Naive thymus-derived CD8-positive, alpha-beta T cell (primary cell): Measurements from ENCODE around the gene CIAO2B. TPM values are rescaled to one million over a fixed set of nuclear protein-coding genes. Genes with fewer than 3 reads are reported as not detected.
"Not testable (repeated sequence)": the region's sequence is repeated elsewhere in the genome, so short reads cannot be mapped to it uniquely, and the experiment has no call there.

ENCODE experiments used
- ATAC-seq, 2 donors: fragments of 150-1000 bp; cut with Tn5 transposase in 1 of 2; sonication (Bioruptor Pico), chemical (Tn5 transposase) in 1 of 2; 1 replicate in 1 of 2; 2 replicates in 1 of 2; pipeline ENCODE4 v1.10.0; 2021; ENCODE audit warnings: mild to moderate bottlenecking in 2 of 2, moderate library complexity in 2 of 2
- POLR2A ChIA-PET: fragments of 350-600 bp; sonication (Branson Sonifier 250); formaldehyde crosslinking; loops from one replicate; lab custom pipeline; 2021; ENCODE audit warnings: antibody characterized with exemption; lab: Charles Lee
- DNase-seq, 10 donors: peaks; one replicate each; pipeline versions ENCODE4 v3.0.0 to v3.0.0-alpha.2; 2020 to 2022
- H3K27ac Mint-ChIP-seq, 10 donors: one replicate each; pipeline ENCODE4 v1.8.0; 2020 to 2022; ENCODE audit warnings: mild to moderate bottlenecking in 10 of 10, mixed read lengths in 10 of 10, moderate library complexity in 4 of 10, inconsistent platforms in 1 of 10
- H3K27me3 Mint-ChIP-seq, 5 donors: one replicate each; pipeline ENCODE4 v1.8.0; 2021 to 2022; ENCODE audit warnings: mixed read lengths in 5 of 5
- H3K36me3 Mint-ChIP-seq, 3 donors: one replicate each; pipeline ENCODE4 v1.8.0; 2020 to 2022; ENCODE audit warnings: mixed read lengths in 3 of 3, mild to moderate bottlenecking in 2 of 3, inconsistent platforms in 1 of 3
- H3K4me1 Mint-ChIP-seq, 4 donors: one replicate each; pipeline ENCODE4 v1.8.0; 2021 to 2022; ENCODE audit warnings: mixed read lengths in 4 of 4
- H3K4me3 Mint-ChIP-seq, 10 donors: one replicate each; pipeline ENCODE4 v1.8.0; 2020 to 2022; ENCODE audit warnings: mild to moderate bottlenecking in 10 of 10, mixed read lengths in 10 of 10, moderate library complexity in 6 of 10, inconsistent platforms in 1 of 10
- H3K9me3 Mint-ChIP-seq, 9 donors: one replicate each; pipeline ENCODE4 v1.8.0; 2020 to 2022; ENCODE audit warnings: mixed read lengths in 9 of 9, mild to moderate bottlenecking in 3 of 9, inconsistent platforms in 1 of 9, moderate library complexity in 1 of 9
- polyA plus RNA-seq, 3 donors: library from polyadenylated mRNA; unstranded; fragments of 300-500 nt; fragmentation: Illumina TruSeq; gene quantifications; one replicate each; pipeline ENCODE4 v1.2.3, GENCODE V29; 2021
- total RNA-seq, 8 experiments: library from RNA in 2 of 8; stranded (reverse) in 2 of 8; gene quantifications; one replicate each; pipeline ENCODE4 v1.2.3 and lab custom pipeline; 2021 to 2026

Gene CIAO2B
- total and polyA plus RNA-seq, 5 experiments from 2014 or later, result 57.6 to 110 (median 86.1) TPM

DNA sequence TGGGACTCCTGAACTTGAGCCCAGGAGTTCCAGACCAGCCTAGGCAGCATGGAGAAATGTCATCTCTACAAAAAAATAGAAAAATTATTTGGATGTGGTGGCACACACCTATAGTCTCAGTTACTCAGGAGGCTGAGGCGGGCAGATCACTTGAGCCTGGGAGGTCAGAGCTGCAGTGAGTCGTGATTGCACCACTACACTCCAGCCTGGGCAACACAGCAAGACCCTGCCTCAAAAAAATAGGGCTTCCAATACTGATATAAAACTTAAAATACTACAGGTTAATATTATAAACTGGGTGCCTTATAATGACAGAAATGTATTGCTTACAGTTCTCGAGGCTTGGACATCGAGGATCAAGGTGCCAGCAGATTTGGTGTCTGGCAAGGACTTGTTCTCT, 11.7 kb upstream of the CIAO2B start:
- peaks cover 14 to 24% (median 16%) of the 10 kb centered on the region in 4 donors for H3K4me1 Mint-ChIP-seq
- H3K4me3 Mint-ChIP-seq, result no peak overlapping the region
- peaks cover 6 to 22% (median 11%) of the 10 kb centered on the region in 5 donors for H3K27me3 Mint-ChIP-seq
- POLR2A ChIA-PET, result no interaction called here
- no peak overlapping the region for H3K27ac Mint-ChIP-seq
- peaks cover 0 to 1% (median 0%) of the 10 kb centered on the region in 9 donors for H3K9me3 Mint-ChIP-seq
- DNase-seq, result no peak
- ATAC-seq, result no peak
- peaks cover 0 to 23% (median 0%) of the 10 kb centered on the region in 3 donors for H3K36me3 Mint-ChIP-seq

GRCh38 chr16:66944971-66945370, 10.8 kb upstream of the CIAO2B start:
- H3K9me3 Mint-ChIP-seq, H3K4me3 Mint-ChIP-seq, DNase-seq, POLR2A ChIA-PET, ATAC-seq: not testable (repeated sequence)
- Mint-ChIP-seq H3K36me3 (peaks cover 0 to 28% (median 0%) of the 10 kb centered on the region in 3 donors), H3K4me1 (peaks cover 14 to 24% (median 16%) of the 10 kb centered on the region in 4 donors), H3K27me3 (peaks cover 3 to 14% (median 11%) of the 10 kb centered on the region in 5 donors), H3K27ac (peak overlapping the region in 3 of 10 donors; percentile 25 to 61 (median 45))

- H3K36me3 Mint-ChIP-seq, result peaks cover 0 to 37% (median 0%) of the 10 kb centered on the region in 3 donors
- no peak for ATAC-seq
- no peak for DNase-seq
- no peaks in the 10 kb centered on the region for H3K9me3 Mint-ChIP-seq
- peaks cover 0 to 5% (median 5%) of the 10 kb centered on the region in 5 donors for H3K27me3 Mint-ChIP-seq
- POLR2A ChIA-PET, result interaction anchor here (0.7 to 1.7 kb wide), 2 partner anchors 9 to 10 kb away, joined by 3 to 6 read pairs; partner anchors contain the start of gene CIAO2B
- H3K4me1 Mint-ChIP-seq, result peaks cover 13 to 23% (median 16%) of the 10 kb centered on the region in 4 donors
- H3K27ac Mint-ChIP-seq, result peak overlapping the region in 4 of 10 donors; percentile 45 to 67 (median 56)
- no peak overlapping the region for H3K4me3 Mint-ChIP-seq
Measured at GRCh38 chr16:66944054-66944441, 9.8 kb upstream of the CIAO2B start.

- peak in 1 of 10 donors; percentile 61 for DNase-seq
- peaks cover 0 to 42% (median 0%) of the 10 kb centered on the region in 3 donors for H3K36me3 Mint-ChIP-seq
- no peaks in the 10 kb centered on the region for H3K9me3 Mint-ChIP-seq
- peak overlapping the region in 1 of 10 donors; percentile 24 for H3K27ac Mint-ChIP-seq
- H3K4me1 Mint-ChIP-seq, result peaks cover 12 to 18% (median 14%) of the 10 kb centered on the region in 4 donors
- H3K4me3 Mint-ChIP-seq, result no peak overlapping the region
- POLR2A ChIA-PET, result interaction anchor here (0.7 to 1.7 kb wide), 2 partner anchors 9 to 10 kb away, joined by 3 to 6 read pairs; partner anchors contain the start of gene CIAO2B
- ATAC-seq, result no peak
- H3K27me3 Mint-ChIP-seq, result peaks cover 0 to 2% (median 0%) of the 10 kb centered on the region in 5 donors
Measured at GRCh38 chr16:66943426-66944053, 9.3 kb upstream of the CIAO2B start.

- Mint-ChIP-seq H3K27me3 (peaks cover 0 to 2% (median 0%) of the 10 kb centered on the region in 5 donors), H3K9me3 (no peaks in the 10 kb centered on the region), H3K4me1 (peaks cover 7 to 13% (median 11%) of the 10 kb centered on the region in 4 donors), H3K4me3 (no peak overlapping the region), H3K27ac (peak overlapping the region in 3 of 10 donors; percentile 12 to 25 (median 16)), H3K36me3 (peaks cover 0 to 46% (median 0%) of the 10 kb centered on the region in 3 donors)
- ATAC-seq (no peak), DNase-seq (no peak)
- POLR2A ChIA-PET, result interaction anchor here (1.7 kb wide), 1 partner anchor 9 kb away, joined by 6 read pairs; the partner anchor contains the start of gene CIAO2B
Measured at GRCh38 chr16:66942981-66943380, 8.8 kb upstream of the CIAO2B start.

GRCh38 chr16:66940236-66940635, 6.0 kb upstream of the CIAO2B start:
- no peak for DNase-seq
- no peaks in the 10 kb centered on the region for H3K9me3 Mint-ChIP-seq
- H3K4me1 Mint-ChIP-seq, result peaks cover 18 to 33% (median 25%) of the 10 kb centered on the region in 4 donors
- H3K4me3 Mint-ChIP-seq, result no peak overlapping the region
- no peaks in the 10 kb centered on the region for H3K27me3 Mint-ChIP-seq
- peaks cover 0 to 57% (median 0%) of the 10 kb centered on the region in 3 donors for H3K36me3 Mint-ChIP-seq
- H3K27ac Mint-ChIP-seq, result peak overlapping the region in 1 of 10 donors; percentile 43
- POLR2A ChIA-PET, result no interaction called here
- no peak for ATAC-seq

DNA sequence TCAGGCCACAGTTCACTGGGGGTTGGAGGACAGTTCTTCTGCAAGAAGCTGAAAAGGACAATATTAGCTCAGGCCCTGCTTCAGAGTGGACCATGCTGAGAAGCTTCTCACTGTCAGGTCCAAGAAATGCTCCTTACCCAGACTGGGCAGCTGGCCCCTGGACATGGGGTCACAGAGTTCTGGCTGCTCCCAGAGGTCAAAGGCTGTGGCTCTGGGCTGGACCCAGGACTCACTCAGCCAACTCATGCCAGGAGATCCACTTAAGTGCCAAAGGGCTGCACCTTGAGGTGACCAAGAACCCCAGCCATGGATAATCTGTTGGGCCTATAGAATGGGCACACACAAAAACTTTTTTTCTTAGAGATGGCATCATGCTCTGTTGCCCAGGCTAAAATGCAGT, 5.2 kb upstream of the CIAO2B start:
- peaks cover 21 to 39% (median 29%) of the 10 kb centered on the region in 4 donors for H3K4me1 Mint-ChIP-seq
- no peaks in the 10 kb centered on the region for H3K27me3 Mint-ChIP-seq
- H3K27ac Mint-ChIP-seq, result peak overlapping the region in 1 of 10 donors; percentile 11
- DNase-seq (no peak), ATAC-seq (no peak)
- no peak overlapping the region for H3K4me3 Mint-ChIP-seq
- no peaks in the 10 kb centered on the region for H3K9me3 Mint-ChIP-seq
- peaks cover 0 to 57% (median 0%) of the 10 kb centered on the region in 3 donors for H3K36me3 Mint-ChIP-seq
- POLR2A ChIA-PET, result no interaction called here

DNA sequence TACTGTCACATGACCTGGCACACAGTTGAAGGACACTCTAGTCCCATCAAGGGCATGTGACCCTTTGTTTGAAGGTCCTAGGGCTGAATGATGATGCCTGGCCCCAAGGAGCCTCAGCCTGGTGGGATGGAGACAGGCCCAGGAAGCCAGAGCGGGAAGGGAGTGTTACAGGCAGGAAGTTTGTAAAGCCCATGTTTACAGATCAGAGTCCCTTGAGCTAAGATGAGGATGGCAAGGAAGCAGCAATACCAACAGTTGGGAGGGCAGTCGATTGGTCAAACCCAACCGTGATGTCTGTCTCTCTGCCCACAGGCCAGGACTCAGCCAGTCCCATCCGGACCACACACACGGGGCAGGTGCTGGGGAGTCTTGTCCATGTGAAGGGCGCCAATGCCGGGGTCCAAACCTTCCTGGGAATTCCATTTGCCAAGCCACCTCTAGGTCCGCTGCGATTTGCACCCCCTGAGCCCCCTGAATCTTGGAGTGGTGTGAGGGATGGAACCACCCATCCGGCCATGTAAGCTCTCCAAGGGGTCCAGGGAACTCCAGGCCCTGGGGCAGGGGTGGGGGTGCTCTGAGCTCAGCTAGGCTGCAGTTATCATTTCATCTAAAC, 3.6 kb upstream of the CIAO2B start:
- peak overlapping the region in 1 of 10 donors; percentile 38 for H3K4me3 Mint-ChIP-seq

DNA sequence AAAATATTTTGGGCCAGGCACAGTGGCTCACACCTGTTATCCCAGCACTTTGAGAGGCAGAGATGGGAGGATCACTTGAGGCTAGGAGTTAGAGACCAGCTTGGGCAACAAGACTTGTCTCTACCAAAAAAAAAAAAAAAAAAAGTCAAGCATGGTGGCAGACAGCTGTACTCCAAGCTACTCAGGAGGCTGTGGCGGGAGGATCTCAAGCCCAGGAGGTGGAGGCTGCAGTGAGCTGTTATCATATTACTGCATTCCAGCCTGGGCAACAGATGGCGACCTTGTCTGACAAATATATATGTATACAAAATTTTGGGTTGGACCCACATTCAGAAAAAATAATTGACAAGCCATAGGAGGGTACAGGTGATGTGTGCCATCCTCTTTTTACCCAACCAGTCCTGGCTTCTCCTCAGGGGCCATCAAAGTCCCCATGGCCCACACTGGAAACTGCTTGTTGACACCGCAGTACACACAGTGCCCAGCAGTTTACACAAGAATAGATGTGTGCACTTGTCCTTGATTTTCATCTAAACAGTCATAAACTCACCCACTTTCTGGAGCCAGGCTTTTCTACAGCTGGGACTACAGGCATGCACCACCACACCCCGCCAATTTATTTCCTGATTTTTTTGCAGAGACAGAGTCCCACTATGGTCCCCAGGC, 2.8 kb upstream of the CIAO2B start:
- peak overlapping the region; percentile 38 to 100 (median 97) for H3K4me3 Mint-ChIP-seq
- no peak for DNase-seq
- no peaks in the 10 kb centered on the region for H3K27me3 Mint-ChIP-seq
- peaks cover 41 to 63% (median 52%) of the 10 kb centered on the region in 4 donors for H3K4me1 Mint-ChIP-seq
- no peak for ATAC-seq
- peak overlapping the region in 9 of 10 donors; percentile 27 to 82 (median 66) for H3K27ac Mint-ChIP-seq
- POLR2A ChIA-PET, result no interaction called here
- peaks cover 0 to 59% (median 2%) of the 10 kb centered on the region in 3 donors for H3K36me3 Mint-ChIP-seq
- no peaks in the 10 kb centered on the region for H3K9me3 Mint-ChIP-seq

More for the DNA sequence above, 3.6 kb upstream of the CIAO2B start:
- Mint-ChIP-seq H3K27me3 (no peaks in the 10 kb centered on the region), H3K27ac (peak overlapping the region in 6 of 10 donors; percentile 7 to 75 (median 38)), H3K9me3 (no peaks in the 10 kb centered on the region), H3K36me3 (peaks cover 0 to 61% (median 2%) of the 10 kb centered on the region in 3 donors), H3K4me1 (peaks cover 35 to 55% (median 44%) of the 10 kb centered on the region in 4 donors)
- DNase-seq (no peak), ATAC-seq (no peak)
- POLR2A ChIA-PET, result no interaction called here

DNA sequence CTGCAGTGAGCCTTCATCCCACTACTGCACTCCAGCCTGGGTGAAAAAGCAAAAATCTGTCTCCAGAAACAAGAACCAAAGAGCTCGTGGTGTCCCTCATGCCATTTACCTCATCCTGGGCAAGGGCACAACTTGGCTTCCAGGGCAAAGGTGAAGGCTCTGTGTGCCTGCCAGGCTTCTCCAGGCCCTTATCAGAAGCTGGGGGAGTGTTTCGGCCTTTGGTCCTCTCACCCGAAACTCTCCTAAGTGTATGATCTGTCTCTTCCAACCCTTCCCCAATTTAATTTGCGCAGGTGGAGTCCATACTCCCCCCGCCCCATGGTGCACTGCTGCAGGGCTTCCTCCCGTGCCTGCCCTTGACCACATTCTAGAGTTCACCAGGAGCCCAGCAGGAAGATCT, 2.3 kb upstream of the CIAO2B start:
- Mint-ChIP-seq H3K36me3 (peaks cover 0 to 58% (median 5%) of the 10 kb centered on the region in 3 donors), H3K9me3 (no peaks in the 10 kb centered on the region), H3K4me1 (peaks cover 41 to 68% (median 57%) of the 10 kb centered on the region in 4 donors), H3K4me3 (peak overlapping the region; percentile 38 to 100 (median 98)), H3K27ac (peak overlapping the region in 9 of 10 donors; percentile 16 to 99 (median 76)), H3K27me3 (no peaks in the 10 kb centered on the region)
- POLR2A ChIA-PET, result no interaction called here
- no peak for DNase-seq
- ATAC-seq, result no peak

DNA sequence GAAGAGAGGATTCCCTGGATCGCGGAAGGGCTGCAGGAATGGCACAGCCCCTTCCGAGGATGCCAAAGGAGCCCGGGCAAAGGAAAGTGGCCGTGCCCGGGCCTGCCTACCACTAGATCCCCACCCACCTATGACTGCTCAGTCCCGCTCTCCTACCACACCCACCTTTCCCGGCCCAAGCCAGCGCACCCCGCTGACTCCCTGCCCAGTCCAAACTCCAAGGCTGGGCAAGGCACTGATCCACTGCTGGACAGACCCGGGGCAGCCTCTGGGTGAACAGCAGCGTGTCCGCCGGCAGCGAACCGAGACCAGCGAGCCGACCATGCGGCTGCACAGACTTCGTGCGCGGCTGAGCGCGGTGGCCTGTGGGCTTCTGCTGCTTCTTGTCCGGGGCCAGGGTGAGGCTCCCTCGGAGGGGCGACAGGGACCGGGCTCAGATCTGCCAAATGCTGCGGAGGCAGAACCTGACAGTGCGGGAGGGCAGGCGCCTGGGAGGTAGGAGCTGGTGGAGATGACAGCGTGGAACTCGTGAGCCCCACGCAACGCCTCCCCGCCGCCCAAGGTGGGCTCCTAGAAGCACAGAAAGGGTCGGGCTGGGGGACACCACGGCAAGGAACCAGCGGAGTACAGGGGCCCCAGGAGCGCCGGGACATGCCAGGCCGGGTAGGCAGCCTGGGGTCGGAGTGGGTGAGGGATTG, 1.3 kb upstream of the CIAO2B start, which contains the start of gene CES2:
Gene CES2, plus strand, starts transcription at position 203 of the 698 bp plus-strand sequence. Its CDS starts 120 bp downstream, at position 323.
- POLR2A ChIA-PET, result interaction anchor here (2.3 to 2.7 kb wide), 2 partner anchors 8 to 105 kb away, joined by 6 to 9 read pairs; partner anchors contain the start of gene NAE1
- Mint-ChIP-seq H3K36me3 (peaks cover 0 to 57% (median 5%) of the 10 kb centered on the region in 3 donors), H3K27me3 (no peaks in the 10 kb centered on the region), H3K9me3 (no peaks in the 10 kb centered on the region), H3K4me3 (peak within 1 kb of the TSS; percentile 96 to 100 (median 98)), H3K4me1 (peaks cover 41 to 68% (median 57%) of the 10 kb centered on the region in 4 donors), H3K27ac (peak within 1 kb of the TSS; percentile 95 to 99 (median 99))
- ATAC-seq, result no peak
- peak in 1 of 10 donors; percentile 61 for DNase-seq
